ENCODE measurements around the gene YY1. TPM values are rescaled to one million over a fixed set of nuclear protein-coding genes. Genes with fewer than 3 reads are reported as not detected.

YY1 gene
- total and polyA plus RNA-seq, 4 experiments from 2014 or later: 8.9 to 90.3 (median 54.5) TPM

GRCh38 chr14:100312877-100313400, 74.0 kb downstream of the YY1 start:
- H3K4me3 ChIP-seq (ENCODE audit: low read length in 2 of 2): no peak overlapping the region
- Mint-ChIP-seq H3K9me3 (no peaks in the 10 kb centered on the region), H3K4me3 (no peak overlapping the region), H3K4me1 (peaks cover 0 to 13% (median under 1%) of the 10 kb centered on the region in 4 donors), H3K36me3 (no peaks in the 10 kb centered on the region), H3K27me3 (no peaks in the 10 kb centered on the region), H3K27ac (peak overlapping the region in 1 of 7 donors; percentile 36)
- no peaks in the 10 kb centered on the region for H3K36me3 ChIP-seq (ENCODE audit: insufficient read depth, low read length)
- H3K27me3 ChIP-seq (ENCODE audit: insufficient read depth, low read length): no peaks in the 10 kb centered on the region
- POLR2A ChIA-PET (ENCODE audit: partially characterized antibody): no interaction called here
- H3K27ac ChIP-seq (ENCODE audit: low read depth, low read length): no peak overlapping the region
- peak in 1 of 5 donors; percentile 8 for DNase-seq
- no peaks in the 10 kb centered on the region for H3K4me1 ChIP-seq (ENCODE audit: insufficient read depth, low read length)
- CTCF ChIA-PET (ENCODE audit: partially characterized antibody): no interaction called here
- intact Hi-C loops (cut with micrococcal nuclease): no loop called here
- no peaks in the 10 kb centered on the region for H3K9me3 ChIP-seq (ENCODE audit: control insufficient read depth in 1 of 2, low read length in 2 of 2)

GRCh38 chr14:100313464-100314230, 74.7 kb downstream of the YY1 start:
- Mint-ChIP-seq H3K4me3 (no peak overlapping the region), H3K9me3 (no peaks in the 10 kb centered on the region), H3K27ac (no peak overlapping the region), H3K4me1 (peaks cover 0 to 13% (median under 1%) of the 10 kb centered on the region in 4 donors), H3K27me3 (no peaks in the 10 kb centered on the region), H3K36me3 (no peaks in the 10 kb centered on the region)
- no peaks in the 10 kb centered on the region for H3K36me3 ChIP-seq (ENCODE audit: insufficient read depth, low read length)
- intact Hi-C loops (cut with micrococcal nuclease): no loop called here
- no peaks in the 10 kb centered on the region for H3K9me3 ChIP-seq (ENCODE audit: control insufficient read depth in 1 of 2, low read length in 2 of 2)
- ChIA-PET POLR2A (ENCODE audit: partially characterized antibody) (no interaction called here), CTCF (ENCODE audit: partially characterized antibody) (no interaction called here)
- no peak overlapping the region for H3K27ac ChIP-seq (ENCODE audit: low read depth, low read length)
- H3K27me3 ChIP-seq (ENCODE audit: insufficient read depth, low read length): no peaks in the 10 kb centered on the region
- H3K4me3 ChIP-seq (ENCODE audit: low read length in 2 of 2): no peak overlapping the region
- no peak for DNase-seq
- H3K4me1 ChIP-seq (ENCODE audit: insufficient read depth, low read length): peaks cover 4% of the 10 kb centered on the region

GRCh38 chr14:100314724-100315123, 75.8 kb downstream of the YY1 start:
- no peak overlapping the region for H3K4me3 ChIP-seq (ENCODE audit: low read length in 2 of 2)
- peaks cover 4% of the 10 kb centered on the region for H3K4me1 ChIP-seq (ENCODE audit: insufficient read depth, low read length)
- Mint-ChIP-seq H3K4me1 (peaks cover 0 to 13% (median 3%) of the 10 kb centered on the region in 4 donors), H3K27me3 (no peaks in the 10 kb centered on the region), H3K27ac (peak overlapping the region in 1 of 7 donors; percentile 70), H3K36me3 (no peaks in the 10 kb centered on the region), H3K4me3 (no peak overlapping the region), H3K9me3 (no peaks in the 10 kb centered on the region)
- H3K36me3 ChIP-seq (ENCODE audit: insufficient read depth, low read length): no peaks in the 10 kb centered on the region
- POLR2A ChIA-PET (ENCODE audit: partially characterized antibody): no interaction called here
- no peaks in the 10 kb centered on the region for H3K9me3 ChIP-seq (ENCODE audit: control insufficient read depth in 1 of 2, low read length in 2 of 2)
- DNase-seq: no peak
- CTCF ChIA-PET (ENCODE audit: partially characterized antibody): no interaction called here
- no peaks in the 10 kb centered on the region for H3K27me3 ChIP-seq (ENCODE audit: insufficient read depth, low read length)
- H3K27ac ChIP-seq (ENCODE audit: low read depth, low read length): no peak overlapping the region
- intact Hi-C loops (cut with micrococcal nuclease): no loop called here

DNA sequence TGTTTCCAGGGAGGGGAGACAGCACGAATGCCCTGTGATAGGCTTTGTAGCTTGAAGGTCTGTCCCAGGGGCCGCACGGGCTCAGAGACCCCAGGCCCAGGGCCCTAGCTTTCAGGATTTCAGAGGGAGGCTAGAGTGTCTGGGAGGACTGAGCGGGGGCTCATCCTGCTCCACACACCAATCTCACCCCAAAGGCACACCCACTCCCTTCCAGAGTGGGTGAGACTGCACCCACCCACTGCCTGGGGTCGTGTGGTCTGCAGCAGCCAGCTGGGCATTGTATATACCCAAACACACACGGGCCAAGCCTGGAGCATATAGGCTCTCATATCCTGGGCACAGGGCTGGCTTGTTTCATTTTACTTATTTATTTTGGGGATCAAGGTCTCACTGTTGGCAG, 78.4 kb downstream of the YY1 start:
- Histone ChIP-seq H3K36me3 (ENCODE audit: insufficient read depth, low read length) (no peaks in the 10 kb centered on the region), H3K4me1 (ENCODE audit: insufficient read depth, low read length) (peaks cover 4% of the 10 kb centered on the region), H3K9me3 (ENCODE audit: control insufficient read depth in 1 of 2, low read length in 2 of 2) (no peaks in the 10 kb centered on the region), H3K27me3 (ENCODE audit: insufficient read depth, low read length) (no peaks in the 10 kb centered on the region), H3K27ac (ENCODE audit: low read depth, low read length) (no peak overlapping the region), H3K4me3 (ENCODE audit: low read length in 2 of 2) (no peak overlapping the region)
- Mint-ChIP-seq H3K9me3 (no peaks in the 10 kb centered on the region), H3K4me1 (peaks cover 0 to 8% (median 3%) of the 10 kb centered on the region in 4 donors), H3K27me3 (no peaks in the 10 kb centered on the region), H3K4me3 (peak overlapping the region in 4 of 8 donors; percentile 77 to 83 (median 82)), H3K36me3 (no peaks in the 10 kb centered on the region), H3K27ac (no peak overlapping the region)
- CTCF ChIA-PET (ENCODE audit: partially characterized antibody): interaction anchor here (1.8 to 3.5 kb wide), 2 partner anchors 23 to 32 kb away, joined by 6 to 8 read pairs; no protein-coding TSS in a partner anchor
- POLR2A ChIA-PET (ENCODE audit: partially characterized antibody): interaction anchor here (1.4 kb wide), 1 partner anchor 10 kb away, joined by 5 read pairs; no protein-coding TSS in a partner anchor
- intact Hi-C loops (cut with micrococcal nuclease): no loop called here
- DNase-seq: no peak

- peak; percentile 56 to 63 (median 59) for DNase-seq
- H3K4me3 ChIP-seq (ENCODE audit: low read length in 2 of 2): peak overlapping the region in 1 of 2 donors; percentile 38
- Mint-ChIP-seq H3K4me3 (peak overlapping the region; percentile 64 to 83 (median 79)), H3K9me3 (no peaks in the 10 kb centered on the region), H3K4me1 (peaks cover 0 to 5% (median 3%) of the 10 kb centered on the region in 4 donors), H3K27ac (peak overlapping the region in 1 of 7 donors; percentile 55), H3K27me3 (no peaks in the 10 kb centered on the region), H3K36me3 (no peaks in the 10 kb centered on the region)
- no peaks in the 10 kb centered on the region for H3K27me3 ChIP-seq (ENCODE audit: insufficient read depth, low read length)
- CTCF ChIA-PET (ENCODE audit: partially characterized antibody): interaction anchor here (0.6 to 3.5 kb wide), 5 partner anchors 16 to 338 kb away, joined by 3 to 8 read pairs (median 3); no protein-coding TSS in a partner anchor
- H3K4me1 ChIP-seq (ENCODE audit: insufficient read depth, low read length): peaks cover 4% of the 10 kb centered on the region
- H3K36me3 ChIP-seq (ENCODE audit: insufficient read depth, low read length): no peaks in the 10 kb centered on the region
- intact Hi-C loops (cut with micrococcal nuclease): loop anchor here (1.0 kb wide), 2 partner anchors 33 to 336 kb away; no protein-coding TSS in a partner anchor
- H3K9me3 ChIP-seq (ENCODE audit: control insufficient read depth in 1 of 2, low read length in 2 of 2): no peaks in the 10 kb centered on the region
- no peak overlapping the region for H3K27ac ChIP-seq (ENCODE audit: low read depth, low read length)
- POLR2A ChIA-PET (ENCODE audit: partially characterized antibody): interaction anchor here (0.9 to 1.4 kb wide), 2 partner anchors 9 to 33 kb away, joined by 4 to 5 read pairs; no protein-coding TSS in a partner anchor
Observed at GRCh38 chr14:100317912-100318808, 79.2 kb downstream of the YY1 start.

DNA sequence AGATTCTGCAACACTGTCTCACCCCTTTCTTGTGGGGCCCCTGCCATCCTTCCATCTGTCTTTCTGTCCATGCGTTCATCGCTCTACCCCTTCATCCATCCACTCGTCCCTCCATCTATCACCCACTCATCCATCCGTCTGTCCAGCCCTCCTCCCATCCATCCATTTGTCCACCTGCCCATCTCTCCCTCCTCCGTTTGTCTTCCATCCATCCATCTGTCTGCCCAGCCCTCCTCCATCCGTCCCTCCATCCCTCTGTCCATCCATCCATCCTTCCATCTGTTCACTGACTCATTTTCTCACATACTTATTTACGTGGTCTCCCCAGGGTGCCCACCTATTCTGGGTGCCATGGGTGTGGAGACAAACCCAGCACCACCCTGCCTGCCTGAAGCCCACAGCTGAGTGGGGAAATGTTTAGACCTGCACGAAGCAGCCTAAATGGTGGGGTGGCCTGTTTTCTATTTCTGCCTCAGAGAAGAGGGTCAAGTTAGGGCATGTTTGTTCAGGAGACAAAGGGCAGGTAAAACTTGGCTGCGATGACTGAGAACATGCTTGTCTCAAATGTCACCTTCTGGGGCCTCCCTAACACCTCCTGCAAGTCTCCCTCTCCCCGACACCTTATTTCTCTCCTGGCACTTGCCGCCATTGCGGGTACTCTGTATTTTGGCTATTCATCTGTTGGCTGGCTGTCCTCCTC, 81.4 kb downstream of the YY1 start:
- H3K27ac Mint-ChIP-seq: no peak overlapping the region
- H3K4me1 ChIP-seq (ENCODE audit: insufficient read depth, low read length): peaks cover 4% of the 10 kb centered on the region
- no peaks in the 10 kb centered on the region for H3K9me3 ChIP-seq (ENCODE audit: control insufficient read depth in 1 of 2, low read length in 2 of 2)
- intact Hi-C loops (cut with micrococcal nuclease): no loop called here
- no peaks in the 10 kb centered on the region for H3K9me3 Mint-ChIP-seq
- H3K4me1 Mint-ChIP-seq: peaks cover 0 to 5% (median 3%) of the 10 kb centered on the region in 4 donors
- no peak for DNase-seq
- POLR2A ChIA-PET (ENCODE audit: partially characterized antibody): no interaction called here
- no peaks in the 10 kb centered on the region for H3K36me3 ChIP-seq (ENCODE audit: insufficient read depth, low read length)
- CTCF ChIA-PET (ENCODE audit: partially characterized antibody): no interaction called here
- no peak overlapping the region for H3K27ac ChIP-seq (ENCODE audit: low read depth, low read length)
- no peaks in the 10 kb centered on the region for H3K27me3 ChIP-seq (ENCODE audit: insufficient read depth, low read length)
- peak overlapping the region in 1 of 8 donors; percentile 22 for H3K4me3 Mint-ChIP-seq
- H3K36me3 Mint-ChIP-seq: no peaks in the 10 kb centered on the region
- H3K4me3 ChIP-seq (ENCODE audit: low read length in 2 of 2): no peak overlapping the region
- H3K27me3 Mint-ChIP-seq: no peaks in the 10 kb centered on the region

Data from CD4-positive, alpha-beta memory T cell (primary cell).